Colonic mucosa (tissue), 4 donors: Measurements from ENCODE around the gene NLN. TPM values are rescaled to one million over a fixed set of nuclear protein-coding genes. Genes with fewer than 3 reads are reported as not detected.

Experiments used
- DNase-seq: peaks from one replicate; pipeline ENCODE4 v3.0.0-alpha.2; 2020
- H3K27ac ChIP-seq: fragments of 200-600 bp; one replicate; pipeline ENCODE4 v1.8.0; 2021
- H3K27me3 ChIP-seq: fragments of 200-600 bp; one replicate; pipeline ENCODE4 v1.8.0; 2021
- H3K36me3 ChIP-seq: fragments of 200-600 bp; one replicate; pipeline ENCODE4 v1.8.0; 2021
- H3K4me1 ChIP-seq: fragments of 200-600 bp; one replicate; pipeline ENCODE4 v1.8.0; 2021; ENCODE audit warnings: mild to moderate bottlenecking
- H3K4me3 ChIP-seq: fragments of 200-600 bp; one replicate; pipeline ENCODE4 v1.8.0; 2021
- H3K9ac ChIP-seq, 2 donors: one replicate each; pipeline ENCODE4 v1.7.0; 2013; ENCODE audit warnings: control low read depth in 2 of 2, low read depth in 2 of 2, low read length in 2 of 2
- H3K9me3 ChIP-seq: fragments of 200-600 bp; one replicate; pipeline ENCODE4 v1.8.0; 2021
- CTCF ChIP-seq: fragments of 200-600 bp; IDR thresholded peaks from one replicate; pipeline ENCODE4 v1.8.0; 2022; ENCODE audit warnings: antibody characterized with exemption, mild to moderate bottlenecking
- intact Hi-C: fragments of 100-400 bp; cut with DNase I; formaldehyde crosslinking; loops from one replicate; pipeline ENCODE4 v1.14.1; 2022
- total RNA-seq, 2 donors: library from RNA; stranded (reverse); fragmentation: NEBNext Ultra II Directional in 1 of 2; extraction: Animal tissue kit (Norgen Biotek cat#: 25700) in 1 of 2; gene quantifications; one replicate each; pipeline ENCODE4 v1.2.1, GENCODE V29; 2021
- donor health status: healthy.
- donor health status: DM: no; HTN: no; CAD: no.
- donor health status: DM: no; HTN: no; CAD: no.

Gene NLN
- total RNA-seq, 2 donors from 2014 or later = 13.7 to 24.6 TPM

GRCh38 chr5:65695162-65695755, 26.7 kb upstream of the NLN start:
- H3K9me3 ChIP-seq = no peaks in the 10 kb centered on the region
- intact Hi-C loops = no loop called here
- no peak overlapping the region for H3K9ac ChIP-seq
- H3K27ac ChIP-seq = no peak overlapping the region
- no peak for DNase-seq
- no peak for TF ChIP-seq CTCF
- H3K4me3 ChIP-seq = no peak overlapping the region
- no peaks in the 10 kb centered on the region for H3K4me1 ChIP-seq
- H3K27me3 ChIP-seq = no peaks in the 10 kb centered on the region
- no peaks in the 10 kb centered on the region for H3K36me3 ChIP-seq

GRCh38 chr5:65695896-65696295, 26.1 kb upstream of the NLN start:
- H3K36me3 ChIP-seq = no peaks in the 10 kb centered on the region
- no peak overlapping the region for H3K9ac ChIP-seq
- DNase-seq = no peak
- H3K4me3 ChIP-seq = no peak overlapping the region
- no peaks in the 10 kb centered on the region for H3K4me1 ChIP-seq
- no peaks in the 10 kb centered on the region for H3K27me3 ChIP-seq
- TF ChIP-seq CTCF = no peak
- H3K27ac ChIP-seq = no peak overlapping the region
- H3K9me3 ChIP-seq = no peaks in the 10 kb centered on the region
- intact Hi-C loops = no loop called here

- intact Hi-C loops = no loop called here
- H3K36me3 ChIP-seq = no peaks in the 10 kb centered on the region
- no peak overlapping the region for H3K4me3 ChIP-seq
- H3K9ac ChIP-seq = no peak overlapping the region
- no peaks in the 10 kb centered on the region for H3K4me1 ChIP-seq
- DNase-seq = no peak
- H3K27me3 ChIP-seq = no peaks in the 10 kb centered on the region
- no peak overlapping the region for H3K27ac ChIP-seq
- TF ChIP-seq CTCF = no peak
- no peaks in the 10 kb centered on the region for H3K9me3 ChIP-seq
Measured at GRCh38 chr5:65696892-65697291, 25.1 kb upstream of the NLN start.

GRCh38 chr5:65699338-65699737, 22.7 kb upstream of the NLN start:
- no peak overlapping the region for H3K27ac ChIP-seq
- H3K36me3 ChIP-seq = no peaks in the 10 kb centered on the region
- H3K9me3 ChIP-seq = no peaks in the 10 kb centered on the region
- DNase-seq = no peak
- H3K4me3 ChIP-seq = no peak overlapping the region
- H3K4me1 ChIP-seq = no peaks in the 10 kb centered on the region
- intact Hi-C loops = no loop called here
- no peak for TF ChIP-seq CTCF
- no peaks in the 10 kb centered on the region for H3K27me3 ChIP-seq
- H3K9ac ChIP-seq = no peak overlapping the region

- intact Hi-C loops = no loop called here
- Histone ChIP-seq H3K9ac (no peak overlapping the region), H3K27ac (no peak overlapping the region), H3K27me3 (no peaks in the 10 kb centered on the region), H3K9me3 (no peaks in the 10 kb centered on the region), H3K4me1 (no peaks in the 10 kb centered on the region), H3K4me3 (no peak overlapping the region), H3K36me3 (no peaks in the 10 kb centered on the region)
- TF ChIP-seq CTCF = no peak
- no peak for DNase-seq
Measured at GRCh38 chr5:65702036-65702435, 20.0 kb upstream of the NLN start.
